HepG2 (cell line): ENCODE results near the gene DPEP1. TPM values are rescaled to one million over a fixed set of nuclear protein-coding genes. Genes with fewer than 3 reads are reported as not detected.

Source experiments
- AHR ChIP-seq: IDR thresholded peaks from 2 replicates; pipeline ENCODE4 v1.6.1; 2018; ENCODE audit warnings: missing genetic modification reagents, missing compliant biosample characterization
- CAMTA2 ChIP-seq: sonication (generic); formaldehyde crosslinking; IDR thresholded peaks from 2 replicates; pipeline ENCODE4 v1.4.0; 2020; ENCODE audit warnings: mild to moderate bottlenecking, missing genetic modification reagents, borderline replicate concordance
- CREB1 ChIP-seq, 2 experiments: fragments of 450-650 bp in 1 of 2; IDR thresholded peaks; 2 replicates each; pipeline ENCODE4 v1.6.1; 2016 to 2017; ENCODE audit warnings: control low read depth in 1 of 2, mild to moderate bottlenecking in 1 of 2, missing compliant biosample characterization in 1 of 2, missing genetic modification characterization in 1 of 2
- DR1 ChIP-seq: sonication (generic); formaldehyde crosslinking; IDR thresholded peaks from 2 replicates; pipeline ENCODE4 v1.8.0; 2021; ENCODE audit warnings: mild to moderate bottlenecking, missing genetic modification reagents, inconsistent platforms
- LCORL ChIP-seq, 2 experiments: fragments of 450-650 bp in 1 of 2; sonication (generic) in 1 of 2; formaldehyde crosslinking in 1 of 2; IDR thresholded peaks; 2 replicates each; pipeline versions ENCODE4 v1.5.0 to v1.6.1; 2017 to 2020; ENCODE audit warnings: antibody characterized with exemption in 1 of 2, missing genetic modification reagents in 1 of 2
- MATR3 ChIP-seq: sonication (generic); formaldehyde crosslinking; IDR thresholded peaks from 2 replicates; pipeline ENCODE4 v1.4.0; 2020; ENCODE audit warnings: missing genetic modification reagents
- MYC ChIP-seq: sonication (generic); formaldehyde crosslinking; IDR thresholded peaks from 2 replicates; pipeline ENCODE4 v1.9.0; 2021; ENCODE audit warnings: missing genetic modification reagents, borderline replicate concordance
- PLRG1 ChIP-seq: fragments of 450-650 bp; conservative IDR thresholded peaks from 2 replicates; pipeline ENCODE4 v1.6.1; 2016
- SMARCE1 ChIP-seq: fragments of 450-650 bp; IDR thresholded peaks from 2 replicates; pipeline ENCODE4 v1.6.1; 2017; ENCODE audit warnings: borderline replicate concordance
- TOPORS ChIP-seq: sonication (generic); formaldehyde crosslinking; IDR thresholded peaks from 2 replicates; pipeline ENCODE4 v1.8.0; 2023; ENCODE audit warnings: mild to moderate bottlenecking, missing genetic modification reagents
- YEATS2 ChIP-seq: sonication (generic); formaldehyde crosslinking; IDR thresholded peaks from 2 replicates; pipeline ENCODE4 v1.4.0; 2020; ENCODE audit warnings: missing genetic modification reagents, borderline replicate concordance
- ZFX ChIP-seq: sonication (generic); formaldehyde crosslinking; IDR thresholded peaks from 2 replicates; pipeline ENCODE4 v1.4.0; 2020; ENCODE audit warnings: mild to moderate bottlenecking, low read depth, missing genetic modification reagents, moderate library complexity
- ZNF180 ChIP-seq: sonication (generic); formaldehyde crosslinking; IDR thresholded peaks from 2 replicates; pipeline ENCODE4 v1.4.0; 2020; ENCODE audit warnings: low read depth, missing genetic modification reagents, borderline replicate concordance
- ZNF264 ChIP-seq: sonication (generic); formaldehyde crosslinking; IDR thresholded peaks from 2 replicates; pipeline ENCODE4 v1.4.0; 2020; ENCODE audit warnings: missing genetic modification reagents
- ZNF615 ChIP-seq: sonication (generic); formaldehyde crosslinking; IDR thresholded peaks from 2 replicates; pipeline ENCODE4 v1.5.0; 2020; ENCODE audit warnings: mild to moderate bottlenecking, missing genetic modification reagents, borderline replicate concordance
- ZNF720 ChIP-seq: sonication (generic); formaldehyde crosslinking; IDR thresholded peaks from 2 replicates; pipeline ENCODE4 v1.4.0; 2020; ENCODE audit warnings: missing genetic modification reagents
- ZNF841 ChIP-seq: sonication (generic); formaldehyde crosslinking; IDR thresholded peaks from 2 replicates; pipeline ENCODE4 v1.8.1; 2023; ENCODE audit warnings: missing genetic modification reagents, borderline replicate concordance
- polyA plus RNA-seq, 8 experiments: library from polyadenylated mRNA; depleted of rRNA in 3 of 8; stranded (reverse) in 7 of 8; unstranded in 1 of 8; fragments of >200 nt; fragmentation: Illumina TruSeq in 4 of 8; extraction: Trizol in 4 of 8; gene quantifications; 2 replicates each; pipeline versions ENCODE4 v1.2.1 to v1.2.3, GENCODE V29; 2011 to 2016; ENCODE audit warnings: low read depth in 4 of 8, missing spikeins in 1 of 8, mixed read lengths in 1 of 8; ENCODE audit not compliant: insufficient read depth in 1 of 8
- total RNA-seq, 5 experiments: library from RNA; depleted of rRNA; stranded (reverse); fragments of >200 nt; fragmentation: Illumina TruSeq; extraction: Trizol; gene quantifications; 2 replicates each; pipeline ENCODE4 v1.2.3, GENCODE V29; 2016; ENCODE audit warnings: low read depth in 1 of 5
- TF ChIP-seq, protein P1 (sequence below): sonication (generic); formaldehyde crosslinking; IDR thresholded peaks from 2 replicates; pipeline ENCODE4 v1.8.0; 2022; ENCODE audit warnings: mild to moderate bottlenecking, missing genetic modification reagents, moderate library complexity
- TF ChIP-seq, protein P2 (sequence below): fragments of 450-650 bp; IDR thresholded peaks from 2 replicates; pipeline ENCODE4 v1.6.1; 2017; ENCODE audit warnings: mild to moderate bottlenecking
- TF ChIP-seq, protein P3 (sequence below): sonication (generic); formaldehyde crosslinking; IDR thresholded peaks from 2 replicates; pipeline ENCODE4 v1.4.0; 2020; ENCODE audit warnings: missing genetic modification reagents
- TF ChIP-seq, protein P4 (sequence below): sonication (generic); formaldehyde crosslinking; IDR thresholded peaks from 2 replicates; pipeline ENCODE4 v1.8.0; 2022; ENCODE audit warnings: missing genetic modification reagents, low read depth, mild to moderate bottlenecking, borderline replicate concordance

The DPEP1 gene
- total and polyA plus RNA-seq, 2 of the 13 experiments (the other 11 are each of a cell fraction or from before 2014, with no cell fraction given) = 37.6 to 52.2 TPM

DNA sequence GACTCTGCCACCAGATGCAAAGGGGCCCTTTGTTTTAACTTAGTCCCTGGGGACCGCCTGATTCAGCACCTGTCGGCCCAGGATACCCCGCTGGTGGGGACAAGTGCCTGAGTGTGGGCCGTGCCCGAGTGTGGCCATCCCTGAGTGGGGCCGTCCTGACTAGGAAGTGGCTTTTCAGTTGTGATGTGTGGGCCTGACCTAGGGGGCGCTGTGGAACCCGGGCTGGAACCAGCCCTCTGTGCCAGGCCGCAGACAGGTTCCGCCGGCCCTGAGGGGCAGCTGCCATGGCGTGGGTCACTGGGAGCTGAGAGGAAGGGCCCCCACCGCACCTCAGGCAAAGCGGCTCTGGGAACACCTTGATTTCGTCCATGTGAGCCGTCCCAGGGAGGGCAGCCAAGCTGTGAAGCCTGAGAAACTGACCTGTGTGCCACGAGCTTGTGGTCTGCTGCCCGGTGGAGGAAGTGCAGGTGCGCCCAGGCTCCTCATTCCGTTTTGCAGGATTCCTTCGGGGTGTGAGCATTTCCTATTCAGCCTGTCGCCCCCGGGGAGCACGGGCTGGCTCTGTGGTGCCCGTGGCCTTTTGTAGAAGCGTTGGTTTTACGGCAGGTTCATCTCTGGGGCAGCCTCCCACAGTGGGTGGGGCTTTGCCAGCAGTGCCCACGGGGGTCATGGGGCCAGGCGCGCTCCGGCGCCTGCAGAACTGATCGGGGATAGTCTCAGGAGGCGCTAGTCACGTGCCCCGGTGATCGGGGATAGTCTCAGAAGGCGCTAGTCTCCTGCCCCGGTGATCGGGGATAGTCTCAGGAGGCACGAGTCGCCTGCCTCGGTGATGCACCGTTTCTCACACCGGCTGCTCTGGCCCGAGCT, 47.7 kb upstream of the DPEP1 start (continued):
- TF ChIP-seq DR1 (CRISPR knock-in tag) (peak; percentile 48), LCORL (IDR thresholded peaks at IDR 0.05) (no peak), LCORL (CRISPR knock-in tag; IDR thresholded peaks at IDR 0.05) (no peak; the same call in 1 of the 2 replicates), ZFX (CRISPR knock-in tag) (peak; percentile 88), CAMTA2 (CRISPR knock-in tag) (no peak), ZNF180 (CRISPR knock-in tag) (0 out of 2 replicates have a peak, but pooled peaks have one; percentile 18), SMARCE1 (no peak), YEATS2 (0 out of 2 replicates have a peak, but pooled peaks have one; percentile 3), TOPORS (peak; percentile 46; the same call in 1 of the 2 replicates), ZNF720 (CRISPR knock-in tag) (no peak), AHR (CRISPR knock-in tag) (no peak), ZNF841 (CRISPR knock-in tag) (no peak), MYC (CRISPR knock-in tag) (no peak), PLRG1 (no peak), MATR3 (CRISPR knock-in tag) (no peak), ZNF264 (CRISPR knock-in tag) (0 out of 2 replicates have a peak, but pooled peaks have one; percentile 17), ZNF615 (CRISPR knock-in tag) (no peak), CREB1 (IDR thresholded peaks at IDR 0.05) (no peak), CREB1 (CRISPR knock-in tag; IDR thresholded peaks at IDR 0.05) (no peak)
- TF ChIP-seq, protein P1, sequence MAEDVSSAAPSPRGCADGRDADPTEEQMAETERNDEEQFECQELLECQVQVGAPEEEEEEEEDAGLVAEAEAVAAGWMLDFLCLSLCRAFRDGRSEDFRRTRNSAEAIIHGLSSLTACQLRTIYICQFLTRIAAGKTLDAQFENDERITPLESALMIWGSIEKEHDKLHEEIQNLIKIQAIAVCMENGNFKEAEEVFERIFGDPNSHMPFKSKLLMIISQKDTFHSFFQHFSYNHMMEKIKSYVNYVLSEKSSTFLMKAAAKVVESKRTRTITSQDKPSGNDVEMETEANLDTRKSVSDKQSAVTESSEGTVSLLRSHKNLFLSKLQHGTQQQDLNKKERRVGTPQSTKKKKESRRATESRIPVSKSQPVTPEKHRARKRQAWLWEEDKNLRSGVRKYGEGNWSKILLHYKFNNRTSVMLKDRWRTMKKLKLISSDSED (CRISPR knock-in tag) = no peak
- TF ChIP-seq, protein P2, sequence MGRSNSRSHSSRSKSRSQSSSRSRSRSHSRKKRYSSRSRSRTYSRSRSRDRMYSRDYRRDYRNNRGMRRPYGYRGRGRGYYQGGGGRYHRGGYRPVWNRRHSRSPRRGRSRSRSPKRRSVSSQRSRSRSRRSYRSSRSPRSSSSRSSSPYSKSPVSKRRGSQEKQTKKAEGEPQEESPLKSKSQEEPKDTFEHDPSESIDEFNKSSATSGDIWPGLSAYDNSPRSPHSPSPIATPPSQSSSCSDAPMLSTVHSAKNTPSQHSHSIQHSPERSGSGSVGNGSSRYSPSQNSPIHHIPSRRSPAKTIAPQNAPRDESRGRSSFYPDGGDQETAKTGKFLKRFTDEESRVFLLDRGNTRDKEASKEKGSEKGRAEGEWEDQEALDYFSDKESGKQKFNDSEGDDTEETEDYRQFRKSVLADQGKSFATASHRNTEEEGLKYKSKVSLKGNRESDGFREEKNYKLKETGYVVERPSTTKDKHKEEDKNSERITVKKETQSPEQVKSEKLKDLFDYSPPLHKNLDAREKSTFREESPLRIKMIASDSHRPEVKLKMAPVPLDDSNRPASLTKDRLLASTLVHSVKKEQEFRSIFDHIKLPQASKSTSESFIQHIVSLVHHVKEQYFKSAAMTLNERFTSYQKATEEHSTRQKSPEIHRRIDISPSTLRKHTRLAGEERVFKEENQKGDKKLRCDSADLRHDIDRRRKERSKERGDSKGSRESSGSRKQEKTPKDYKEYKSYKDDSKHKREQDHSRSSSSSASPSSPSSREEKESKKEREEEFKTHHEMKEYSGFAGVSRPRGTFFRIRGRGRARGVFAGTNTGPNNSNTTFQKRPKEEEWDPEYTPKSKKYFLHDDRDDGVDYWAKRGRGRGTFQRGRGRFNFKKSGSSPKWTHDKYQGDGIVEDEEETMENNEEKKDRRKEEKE = no peak
- TF ChIP-seq, protein P3, sequence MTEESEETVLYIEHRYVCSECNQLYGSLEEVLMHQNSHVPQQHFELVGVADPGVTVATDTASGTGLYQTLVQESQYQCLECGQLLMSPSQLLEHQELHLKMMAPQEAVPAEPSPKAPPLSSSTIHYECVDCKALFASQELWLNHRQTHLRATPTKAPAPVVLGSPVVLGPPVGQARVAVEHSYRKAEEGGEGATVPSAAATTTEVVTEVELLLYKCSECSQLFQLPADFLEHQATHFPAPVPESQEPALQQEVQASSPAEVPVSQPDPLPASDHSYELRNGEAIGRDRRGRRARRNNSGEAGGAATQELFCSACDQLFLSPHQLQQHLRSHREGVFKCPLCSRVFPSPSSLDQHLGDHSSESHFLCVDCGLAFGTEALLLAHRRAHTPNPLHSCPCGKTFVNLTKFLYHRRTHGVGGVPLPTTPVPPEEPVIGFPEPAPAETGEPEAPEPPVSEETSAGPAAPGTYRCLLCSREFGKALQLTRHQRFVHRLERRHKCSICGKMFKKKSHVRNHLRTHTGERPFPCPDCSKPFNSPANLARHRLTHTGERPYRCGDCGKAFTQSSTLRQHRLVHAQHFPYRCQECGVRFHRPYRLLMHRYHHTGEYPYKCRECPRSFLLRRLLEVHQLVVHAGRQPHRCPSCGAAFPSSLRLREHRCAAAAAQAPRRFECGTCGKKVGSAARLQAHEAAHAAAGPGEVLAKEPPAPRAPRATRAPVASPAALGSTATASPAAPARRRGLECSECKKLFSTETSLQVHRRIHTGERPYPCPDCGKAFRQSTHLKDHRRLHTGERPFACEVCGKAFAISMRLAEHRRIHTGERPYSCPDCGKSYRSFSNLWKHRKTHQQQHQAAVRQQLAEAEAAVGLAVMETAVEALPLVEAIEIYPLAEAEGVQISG (CRISPR knock-in tag) = peak; percentile 46
- TF ChIP-seq, protein P4, sequence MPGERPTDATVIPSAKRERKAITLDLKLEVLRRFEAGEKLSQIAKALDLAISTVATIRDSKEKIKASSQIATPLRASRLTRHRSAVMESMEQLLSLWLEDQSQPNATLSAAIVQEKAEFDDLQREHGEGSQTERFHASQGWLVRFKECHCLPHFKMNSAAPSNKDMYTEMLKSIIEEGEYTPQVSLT (CRISPR knock-in tag) = peak; percentile 92
